ENCODE results near the gene TEX54. TPM values are rescaled to one million over a fixed set of nuclear protein-coding genes. Genes with fewer than 3 reads are reported as not detected.

The TEX54 gene
- polyA plus RNA-seq, 2 of the 4 experiments (the other 2 are of a cell fraction): not detected

DNA sequence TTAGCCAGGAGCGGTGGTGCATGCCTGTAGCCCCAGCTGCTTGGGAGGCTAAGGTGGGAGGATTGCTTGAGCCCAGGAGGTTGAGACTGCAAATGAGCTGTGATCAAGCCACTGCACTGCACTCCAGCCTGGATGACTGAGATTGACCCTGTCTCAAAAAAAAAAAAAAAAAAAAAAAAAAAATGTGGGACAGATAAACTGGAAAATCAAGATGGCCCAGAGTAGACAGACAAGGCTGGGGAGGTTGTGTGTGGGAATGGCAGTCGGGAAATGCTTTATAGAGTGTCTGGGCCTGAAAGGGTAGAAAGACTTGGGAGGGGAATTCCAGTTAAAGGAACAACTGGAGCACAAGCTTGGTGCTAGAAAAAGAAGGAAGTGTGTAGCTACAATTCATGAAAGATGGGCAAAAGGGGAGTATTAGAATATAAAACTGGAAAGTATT, 24.9 kb upstream of the TEX54 start:
- Histone ChIP-seq H3K4me2 (peak overlapping the region; percentile 77), H3K4me3 (peak overlapping the region; percentile 80), H3K27ac (peak overlapping the region; percentile 90 to 96), H3K9me3 (no peaks in the 10 kb centered on the region), H3K4me1 (peaks cover 39% of the 10 kb centered on the region)
- TF ChIP-seq, protein P1, sequence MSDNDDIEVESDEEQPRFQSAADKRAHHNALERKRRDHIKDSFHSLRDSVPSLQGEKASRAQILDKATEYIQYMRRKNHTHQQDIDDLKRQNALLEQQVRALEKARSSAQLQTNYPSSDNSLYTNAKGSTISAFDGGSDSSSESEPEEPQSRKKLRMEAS (IDR thresholded peaks at IDR 0.05): no peak
- ChIA-PET CTCF (interaction anchor here (0.8 to 4.6 kb wide), 3 partner anchors 23 to 71 kb away, joined by 4 to 25 read pairs (median 5); partner anchors contain the start of genes SLC3A2 and TMEM179B), POLR2A (interaction anchor here (0.7 to 9.3 kb wide), 3 partner anchors 17 to 104 kb away, joined by 6 to 159 read pairs (median 7); partner anchors contain the start of gene WDR74)
- 45% methylated on average over 2 of the region's 2 CpGs for WGBS (ENCODE audit: missing lambda C conversion rate)
- FAIRE-seq (no peak), ATAC-seq (no peak), DNase-seq (ENCODE audit: low read depth in 1 of 2, low spot score in 1 of 2) (no peak)

DNA sequence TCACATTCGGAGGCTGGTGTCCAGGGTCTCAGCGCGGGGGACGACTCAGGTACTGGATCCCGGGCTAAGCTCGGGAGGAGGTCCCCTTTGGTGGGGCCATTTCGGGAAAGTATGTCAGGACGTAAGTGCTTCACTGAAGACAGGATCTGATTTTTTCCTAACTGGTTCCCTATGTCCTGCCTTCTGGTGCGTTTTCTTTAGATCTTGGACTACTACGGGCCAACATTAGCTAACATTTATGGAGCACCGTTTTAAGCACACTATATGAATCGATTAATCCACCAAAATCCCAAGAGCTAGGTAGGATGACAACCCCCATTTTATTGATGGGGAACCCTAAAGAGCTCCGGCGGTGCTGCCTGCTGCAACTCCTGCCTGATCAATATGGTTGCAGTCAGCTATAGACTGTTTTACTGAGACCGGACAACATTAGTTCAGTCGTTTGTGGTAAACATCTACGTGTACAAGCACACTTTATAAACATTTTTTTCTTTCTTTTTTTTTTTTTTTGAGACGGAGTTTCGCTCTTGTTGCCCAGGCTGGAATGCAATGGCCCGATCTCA, 23.8 kb upstream of the TEX54 start:
- H3K4me1 ChIP-seq: peaks cover 46% of the 10 kb centered on the region
- FAIRE-seq: no peak
- no peak for DNase-seq (ENCODE audit: low read depth in 1 of 2, low spot score in 1 of 2)
- peak overlapping the region; percentile 90 to 96 for H3K27ac ChIP-seq
- CTCF ChIA-PET: interaction anchor here (0.6 to 5.5 kb wide), 4 partner anchors 8 to 69 kb away, joined by 3 to 42 read pairs (median 16); partner anchors contain the start of genes SLC3A2 and TMEM179B
- TF ChIP-seq EHF (CRISPR knock-in tag; IDR thresholded peaks at IDR 0.05): no peak
- TF ChIP-seq EP300 (IDR thresholded peaks at IDR 0.05): no peak
- TF ChIP-seq, protein P2, sequence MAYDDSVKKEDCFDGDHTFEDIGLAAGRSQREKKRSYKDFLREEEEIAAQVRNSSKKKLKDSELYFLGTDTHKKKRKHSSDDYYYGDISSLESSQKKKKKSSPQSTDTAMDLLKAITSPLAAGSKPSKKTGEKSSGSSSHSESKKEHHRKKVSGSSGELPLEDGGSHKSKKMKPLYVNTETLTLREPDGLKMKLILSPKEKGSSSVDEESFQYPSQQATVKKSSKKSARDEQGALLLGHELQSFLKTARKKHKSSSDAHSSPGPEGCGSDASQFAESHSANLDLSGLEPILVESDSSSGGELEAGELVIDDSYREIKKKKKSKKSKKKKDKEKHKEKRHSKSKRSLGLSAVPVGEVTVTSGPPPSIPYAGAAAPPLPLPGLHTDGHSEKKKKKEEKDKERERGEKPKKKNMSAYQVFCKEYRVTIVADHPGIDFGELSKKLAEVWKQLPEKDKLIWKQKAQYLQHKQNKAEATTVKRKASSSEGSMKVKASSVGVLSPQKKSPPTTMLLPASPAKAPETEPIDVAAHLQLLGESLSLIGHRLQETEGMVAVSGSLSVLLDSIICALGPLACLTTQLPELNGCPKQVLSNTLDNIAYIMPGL (CRISPR knock-in tag; IDR thresholded peaks at IDR 0.05; ENCODE audit: borderline replicate concordance): no peak
- no peak for TF ChIP-seq NPAS2 (CRISPR knock-in tag; IDR thresholded peaks at IDR 0.05; ENCODE audit: borderline replicate concordance)
- no peak for TF ChIP-seq CBX2 (IDR thresholded peaks at IDR 0.05; ENCODE audit: borderline replicate concordance, low read depth)
- TF ChIP-seq CTCF (IDR thresholded peaks at IDR 0.05): no peak
- no peak for TF ChIP-seq ESRRA (IDR thresholded peaks at IDR 0.05; ENCODE audit: borderline replicate concordance, low read length)
- TF ChIP-seq KDM1A (IDR thresholded peaks at IDR 0.05; ENCODE audit: low read depth): no peak
- no peak for TF ChIP-seq CHD4 (IDR thresholded peaks at IDR 0.05; ENCODE audit: borderline replicate concordance)
- peak; percentile 82; the same call in 1 of the 2 replicates for TF ChIP-seq RNF2 (IDR thresholded peaks at IDR 0.05; ENCODE audit: borderline replicate concordance, low read depth)
- no peak for TF ChIP-seq POLR2AphosphoS2 (conservative IDR thresholded peaks at IDR 0.05; ENCODE audit: low read length)
- TF ChIP-seq NFE2L2 (conservative IDR thresholded peaks at IDR 0.05; ENCODE audit: low read length): no peak
- TF ChIP-seq MAZ (IDR thresholded peaks at IDR 0.05; ENCODE audit: borderline replicate concordance, low read depth, low read length): 0 out of 2 replicates have a peak, but pooled peaks have one; percentile 4
- TF ChIP-seq, protein P3, sequence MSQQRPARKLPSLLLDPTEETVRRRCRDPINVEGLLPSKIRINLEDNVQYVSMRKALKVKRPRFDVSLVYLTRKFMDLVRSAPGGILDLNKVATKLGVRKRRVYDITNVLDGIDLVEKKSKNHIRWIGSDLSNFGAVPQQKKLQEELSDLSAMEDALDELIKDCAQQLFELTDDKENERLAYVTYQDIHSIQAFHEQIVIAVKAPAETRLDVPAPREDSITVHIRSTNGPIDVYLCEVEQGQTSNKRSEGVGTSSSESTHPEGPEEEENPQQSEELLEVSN (IDR thresholded peaks at IDR 0.05; ENCODE audit: borderline replicate concordance, low read depth): 0 out of 2 replicates have a peak, but pooled peaks have one; percentile 8
- TF ChIP-seq JUN (IDR thresholded peaks at IDR 0.05): no peak
- no peak for TF ChIP-seq HDAC2 (IDR thresholded peaks at IDR 0.05)
- H3K4me3 ChIP-seq: peak overlapping the region; percentile 80
- H3K4me2 ChIP-seq: peak overlapping the region; percentile 77
- WGBS (ENCODE audit: missing lambda C conversion rate): 4% methylated on average over 20 of the region's 20 CpGs
- POLR2A ChIA-PET: interaction anchor here (0.6 to 9.3 kb wide), 13 partner anchors 9 to 892 kb away, joined by 3 to 159 read pairs (median 4); partner anchors contain the start of genes HNRNPUL2, SLC3A2, TTC9C and TUT1
- no peaks in the 10 kb centered on the region for H3K9me3 ChIP-seq
- peak; percentile 16 to 36; a peak in 5 of 6 replicates for ATAC-seq
